H9 (cell line): ENCODE data around the gene DCC. TPM values are rescaled to one million over a fixed set of nuclear protein-coding genes. Genes with fewer than 3 reads are reported as not detected.

Source experiments
- DNase-seq: peaks from one replicate; pipeline ENCODE4 v3.0.0-alpha.2; 2017
- H2AFZ ChIP-seq: one replicate; pipeline ENCODE4 v1.6.1; 2013; ENCODE audit warnings: mild to moderate bottlenecking, low read length, control low read depth, moderate library complexity
- H2AK5ac ChIP-seq: 2 replicates; pipeline ENCODE4 v1.6.1; 2013; ENCODE audit warnings: low read length, control low read depth, mixed read lengths; ENCODE audit not compliant: insufficient read length
- H2BK120ac ChIP-seq: one replicate; pipeline ENCODE4 v1.6.1; 2013; ENCODE audit warnings: low read depth, mild to moderate bottlenecking, low read length, control low read depth, inconsistent platforms; ENCODE audit not compliant: poor library complexity, severe bottlenecking
- H2BK12ac ChIP-seq: 2 replicates; pipeline ENCODE4 v1.6.1; 2013; ENCODE audit warnings: low read length, control low read depth, mixed read lengths, low read depth; ENCODE audit not compliant: insufficient read length
- H2BK15ac ChIP-seq: 2 replicates; pipeline ENCODE4 v1.6.1; 2013; ENCODE audit warnings: low read depth, low read length, control low read depth
- H2BK20ac ChIP-seq: one replicate; pipeline ENCODE4 v1.6.1; 2013; ENCODE audit warnings: low read depth, mild to moderate bottlenecking, low read length, control low read depth, inconsistent platforms; ENCODE audit not compliant: poor library complexity, severe bottlenecking
- H2BK5ac ChIP-seq: 2 replicates; pipeline ENCODE4 v1.6.1; 2013; ENCODE audit warnings: low read length, control low read depth, mixed read lengths; ENCODE audit not compliant: insufficient read length
- H3K14ac ChIP-seq: 2 replicates; pipeline ENCODE4 v1.6.1; 2013; ENCODE audit warnings: low read length, control low read depth; ENCODE audit not compliant: insufficient read depth
- H3K18ac ChIP-seq: 2 replicates; pipeline ENCODE4 v1.6.1; 2013; ENCODE audit warnings: low read depth, mild to moderate bottlenecking, mixed read lengths, low read length, control low read depth; ENCODE audit not compliant: insufficient read length
- H3K23ac ChIP-seq: 2 replicates; pipeline ENCODE4 v1.6.1; 2013; ENCODE audit warnings: low read length, control low read depth, mixed read lengths, low read depth; ENCODE audit not compliant: insufficient read length
- H3K23me2 ChIP-seq: 2 replicates; pipeline ENCODE4 v1.6.1; 2013; ENCODE audit warnings: low read depth, mild to moderate bottlenecking, mixed read lengths, low read length, control low read depth; ENCODE audit not compliant: insufficient read length, poor library complexity, severe bottlenecking
- H3K27ac ChIP-seq: 2 replicates; pipeline ENCODE4 v1.5.1; 2013; ENCODE audit warnings: low read length, control low read depth, mixed read lengths, low read depth; ENCODE audit not compliant: insufficient read length
- H3K27me3 ChIP-seq: 2 replicates; pipeline ENCODE4 v1.6.1; 2013; ENCODE audit warnings: low read length, control low read depth, inconsistent platforms; ENCODE audit not compliant: insufficient read depth
- H3K4ac ChIP-seq: 2 replicates; pipeline ENCODE4 v1.6.1; 2013; ENCODE audit warnings: low read depth, mild to moderate bottlenecking, control low read depth, inconsistent platforms, low read length, moderate library complexity
- H3K4me1 ChIP-seq: 2 replicates; pipeline ENCODE4 v1.6.1; 2013; ENCODE audit warnings: low read length, control low read depth, inconsistent platforms; ENCODE audit not compliant: insufficient read depth
- H3K4me2 ChIP-seq: 2 replicates; pipeline ENCODE4 v1.6.1; 2013; ENCODE audit warnings: low read length, control low read depth, mixed read lengths; ENCODE audit not compliant: insufficient read length, insufficient read depth
- H3K56ac ChIP-seq: 2 replicates; pipeline ENCODE4 v1.6.1; 2013; ENCODE audit warnings: low read depth, mild to moderate bottlenecking, mixed read lengths, low read length, control low read depth; ENCODE audit not compliant: insufficient read length
- H3K79me1 ChIP-seq: 2 replicates; pipeline ENCODE4 v1.6.1; 2013; ENCODE audit warnings: low read depth, mild to moderate bottlenecking, moderate library complexity, low read length, control low read depth, inconsistent platforms; ENCODE audit not compliant: insufficient read depth, poor library complexity, severe bottlenecking
- H3K79me2 ChIP-seq: 2 replicates; pipeline ENCODE4 v1.6.1; 2013; ENCODE audit warnings: low read length, control low read depth, inconsistent platforms; ENCODE audit not compliant: insufficient read depth
- H3K9ac ChIP-seq: 2 replicates; pipeline ENCODE4 v1.6.1; 2013; ENCODE audit warnings: low read length, control low read depth, mixed read lengths; ENCODE audit not compliant: insufficient read length; ENCODE audit errors: extremely low read depth
- H3K9me3 ChIP-seq: one replicate; pipeline ENCODE4 v1.6.1; 2013; ENCODE audit warnings: low read depth, low read length, inconsistent platforms; ENCODE audit not compliant: control insufficient read depth
- H3T11ph ChIP-seq: one replicate; pipeline ENCODE4 v1.6.1; 2013; ENCODE audit warnings: mild to moderate bottlenecking, low read length, control low read depth, inconsistent platforms
- H4K20me1 ChIP-seq: one replicate; pipeline ENCODE4 v1.6.1; 2013; ENCODE audit not compliant: control insufficient read depth, insufficient read length, insufficient read depth
- H4K5ac ChIP-seq: 2 replicates; pipeline ENCODE4 v1.6.1; 2013; ENCODE audit warnings: low read depth, mild to moderate bottlenecking, mixed read lengths, low read length, control low read depth; ENCODE audit not compliant: insufficient read length
- H4K8ac ChIP-seq: replicated peaks from 2 replicates; pipeline ENCODE4 v1.6.1; 2013; ENCODE audit warnings: low read length, control low read depth, mixed read lengths, low read depth; ENCODE audit not compliant: insufficient read length
- H4K91ac ChIP-seq: 2 replicates; pipeline ENCODE4 v1.6.1; 2013; ENCODE audit warnings: low read depth, mild to moderate bottlenecking, moderate library complexity, mixed read lengths, low read length, control low read depth; ENCODE audit not compliant: insufficient read length
- H3K27ac Mint-ChIP-seq, 3 experiments: 2 replicates in 2 of 3; 3 replicates in 1 of 3; pipeline ENCODE4 v1.8.0; 2020 to 2021; ENCODE audit warnings: mixed read lengths in 3 of 3, mild to moderate bottlenecking in 1 of 3, moderate library complexity in 1 of 3
- H3K27me3 Mint-ChIP-seq: 2 replicates; pipeline ENCODE4 v1.8.0; 2021; ENCODE audit warnings: low read depth, mild to moderate bottlenecking, moderate library complexity, mixed read lengths
- H3K36me3 Mint-ChIP-seq, 3 experiments: 2 replicates in 2 of 3; 3 replicates in 1 of 3; pipeline ENCODE4 v1.8.0; 2020 to 2021; ENCODE audit warnings: low read depth in 3 of 3, mixed read lengths in 3 of 3; ENCODE audit not compliant: insufficient read depth in 1 of 3
- H3K4me1 Mint-ChIP-seq, 2 experiments: 2 replicates each; pipeline ENCODE4 v1.8.0; 2020; ENCODE audit warnings: mixed read lengths in 2 of 2
- H3K4me3 Mint-ChIP-seq, 2 experiments: 2 replicates in 1 of 2; 3 replicates in 1 of 2; pipeline ENCODE4 v1.8.0; 2020 to 2021; ENCODE audit warnings: mild to moderate bottlenecking in 2 of 2, mixed read lengths in 2 of 2, moderate library complexity in 1 of 2
- H3K9me3 Mint-ChIP-seq, 2 experiments: 2 replicates in 1 of 2; 3 replicates in 1 of 2; pipeline ENCODE4 v1.8.0; 2020; ENCODE audit warnings: mild to moderate bottlenecking in 2 of 2, mixed read lengths in 2 of 2, moderate library complexity in 1 of 2
- CTCF ChIP-seq: fragments of 200-600 bp; sonication (generic); conservative IDR thresholded peaks from 3 replicates; pipeline ENCODE4 v1.8.0; 2021; ENCODE audit warnings: antibody characterized with exemption, mild to moderate bottlenecking
- WGBS: extraction: QIAGEN DNeasy Blood & Tissue Kit; methylation state at CpG from one replicate; pipeline ENCODE4 v1.1.7; 2013; ENCODE audit warnings: missing lambda C conversion rate, low lambda C conversion rate, mixed read lengths; ENCODE audit not compliant: insufficient read length; ENCODE audit errors: extremely low coverage; 5-methylcytosine and 5-hydroxymethylcytosine counted together
- total RNA-seq: library from RNA; stranded (reverse); gene quantifications from 2 replicates; pipeline ENCODE4 v1.2.1, GENCODE V29; 2021

The DCC gene
- total RNA-seq, 1 experiment from 2014 or later: 0.35 TPM

GRCh38 chr18:53490019-53490418 lies 1150.0 kb downstream of the DCC start:
- Histone ChIP-seq H3K23me2 (no peaks in the 10 kb centered on the region), H2BK120ac (no peak overlapping the region), H3K4ac (no peak overlapping the region), H3K79me1 (no peaks in the 10 kb centered on the region), H4K20me1 (no peaks in the 10 kb centered on the region), H3T11ph (no peak overlapping the region), H4K91ac (no peak overlapping the region), H3K23ac (no peak overlapping the region), H4K8ac (no peak overlapping the region), H3K27ac (no peak overlapping the region), H3K4me2 (no peak overlapping the region), H2BK20ac (no peak overlapping the region), H3K27me3 (no peaks in the 10 kb centered on the region), H3K14ac (no peak overlapping the region), H3K9me3 (no peaks in the 10 kb centered on the region), H2AFZ (no peak overlapping the region), H2BK15ac (no peak overlapping the region), H4K5ac (no peak overlapping the region), H3K56ac (no peak overlapping the region), H3K9ac (no peak overlapping the region), H2BK5ac (no peak overlapping the region), H2BK12ac (no peak overlapping the region), H3K79me2 (no peaks in the 10 kb centered on the region), H3K18ac (no peak overlapping the region), H2AK5ac (no peak overlapping the region), H3K4me1 (no peaks in the 10 kb centered on the region)
- no peak for DNase-seq
- no peak for TF ChIP-seq CTCF
- H3K27me3 Mint-ChIP-seq: no peaks in the 10 kb centered on the region
- H3K27ac Mint-ChIP-seq: no peak overlapping the region
- H3K36me3 Mint-ChIP-seq: no peaks in the 10 kb centered on the region
- whole genome bisulfite sequencing: no CpG with 5 or more reads among the region's 2 CpGs
- H3K9me3 Mint-ChIP-seq: peaks cover 0 to 6% of the 10 kb centered on the region in 2 experiments; a peak in 3 of 5 replicates
- H3K4me1 Mint-ChIP-seq: peaks cover 0 to 2% of the 10 kb centered on the region in 2 experiments; a peak in 1 of 4 replicates
- no peak overlapping the region for H3K4me3 Mint-ChIP-seq
